AG04450 (cell line): ENCODE results near the gene FN1. TPM values are rescaled to one million over a fixed set of nuclear protein-coding genes. Genes with fewer than 3 reads are reported as not detected.
A peak's percentile ranks its signal among the peaks of the same experiment; 100 is the strongest.

ENCODE experiments used
- CTCF ChIA-PET: fragments of 300-600, 350-600 bp; formaldehyde crosslinking; extraction: SDS; loops from one replicate; lab custom pipeline; 2022; ENCODE audit warnings: antibody characterized with exemption, inconsistent platforms; lab: Charles Lee
- POLR2A ChIA-PET: fragments of 350-600 bp; formaldehyde crosslinking; extraction: SDS; loops from one replicate; lab custom pipeline; 2021; ENCODE audit warnings: antibody characterized with exemption, inconsistent platforms; lab: Yijun Ruan, JAX
- DNase-seq: peaks from one replicate; pipeline ENCODE4 v3.0.0-alpha.2; 2011; ENCODE audit warnings: low read depth, low spot score
- H3K27ac ChIP-seq: one replicate; pipeline ENCODE4 v1.5.1; 2012; ENCODE audit warnings: low read depth, low read length, control low read depth
- H3K27me3 ChIP-seq: one replicate; pipeline ENCODE4 v1.6.0; 2012; ENCODE audit warnings: low read length; ENCODE audit not compliant: control insufficient read depth, insufficient read depth
- H3K4me3 ChIP-seq: 2 replicates; pipeline ENCODE4 v1.5.1; 2011; ENCODE audit warnings: mild to moderate bottlenecking, low read depth, low read length, control low read depth
- H3K9me3 ChIP-seq: 2 replicates; pipeline ENCODE4 v1.5.1; 2012; ENCODE audit warnings: low read length; ENCODE audit not compliant: control insufficient read depth, insufficient read depth
- polyA plus RNA-seq: library from polyadenylated mRNA; depleted of rRNA; stranded (reverse); fragments of >200 nt; gene quantifications from 2 replicates; pipeline ENCODE4 v1.2.3, GENCODE V29; 2011
- TF ChIP-seq, protein P1 (sequence below): IDR thresholded peaks from 2 replicates; pipeline ENCODE4 v1.5.1; 2011; ENCODE audit warnings: low read depth, low read length, control low read depth, inconsistent platforms

The FN1 gene
- polyA plus RNA-seq, 1 experiment: 6,646 TPM

DNA sequence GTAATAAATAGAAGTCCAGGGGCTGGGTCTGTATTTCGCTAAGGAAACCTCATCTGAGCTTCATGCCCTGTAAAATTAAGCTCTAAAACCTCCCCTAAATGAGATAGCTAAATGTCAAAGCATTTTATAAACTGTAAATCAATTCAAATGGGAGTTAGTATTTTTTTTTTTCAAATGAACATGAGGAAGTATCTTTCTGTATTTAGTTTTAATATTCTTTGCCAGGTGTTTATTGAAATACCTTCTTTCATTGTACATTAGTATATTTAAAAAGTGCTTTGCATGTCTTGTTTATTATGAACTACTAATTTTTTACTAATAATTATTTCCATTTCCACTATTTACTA lies 76.3 kb downstream of the FN1 start:
- ChIA-PET POLR2A (interaction anchor here (0.6 kb wide), 1 partner anchor 271 kb away, joined by 3 read pairs; no protein-coding TSS in a partner anchor), CTCF (interaction anchor here (0.6 kb wide), 1 partner anchor 563 kb away, joined by 3 read pairs; no protein-coding TSS in a partner anchor)
- TF ChIP-seq, protein P1, sequence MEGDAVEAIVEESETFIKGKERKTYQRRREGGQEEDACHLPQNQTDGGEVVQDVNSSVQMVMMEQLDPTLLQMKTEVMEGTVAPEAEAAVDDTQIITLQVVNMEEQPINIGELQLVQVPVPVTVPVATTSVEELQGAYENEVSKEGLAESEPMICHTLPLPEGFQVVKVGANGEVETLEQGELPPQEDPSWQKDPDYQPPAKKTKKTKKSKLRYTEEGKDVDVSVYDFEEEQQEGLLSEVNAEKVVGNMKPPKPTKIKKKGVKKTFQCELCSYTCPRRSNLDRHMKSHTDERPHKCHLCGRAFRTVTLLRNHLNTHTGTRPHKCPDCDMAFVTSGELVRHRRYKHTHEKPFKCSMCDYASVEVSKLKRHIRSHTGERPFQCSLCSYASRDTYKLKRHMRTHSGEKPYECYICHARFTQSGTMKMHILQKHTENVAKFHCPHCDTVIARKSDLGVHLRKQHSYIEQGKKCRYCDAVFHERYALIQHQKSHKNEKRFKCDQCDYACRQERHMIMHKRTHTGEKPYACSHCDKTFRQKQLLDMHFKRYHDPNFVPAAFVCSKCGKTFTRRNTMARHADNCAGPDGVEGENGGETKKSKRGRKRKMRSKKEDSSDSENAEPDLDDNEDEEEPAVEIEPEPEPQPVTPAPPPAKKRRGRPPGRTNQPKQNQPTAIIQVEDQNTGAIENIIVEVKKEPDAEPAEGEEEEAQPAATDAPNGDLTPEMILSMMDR: no peak
- H3K27me3 ChIP-seq: no peaks in the 10 kb centered on the region
- DNase-seq: no peak
- no peak overlapping the region for H3K27ac ChIP-seq
- H3K9me3 ChIP-seq: no peaks in the 10 kb centered on the region
- no peak overlapping the region for H3K4me3 ChIP-seq

DNA sequence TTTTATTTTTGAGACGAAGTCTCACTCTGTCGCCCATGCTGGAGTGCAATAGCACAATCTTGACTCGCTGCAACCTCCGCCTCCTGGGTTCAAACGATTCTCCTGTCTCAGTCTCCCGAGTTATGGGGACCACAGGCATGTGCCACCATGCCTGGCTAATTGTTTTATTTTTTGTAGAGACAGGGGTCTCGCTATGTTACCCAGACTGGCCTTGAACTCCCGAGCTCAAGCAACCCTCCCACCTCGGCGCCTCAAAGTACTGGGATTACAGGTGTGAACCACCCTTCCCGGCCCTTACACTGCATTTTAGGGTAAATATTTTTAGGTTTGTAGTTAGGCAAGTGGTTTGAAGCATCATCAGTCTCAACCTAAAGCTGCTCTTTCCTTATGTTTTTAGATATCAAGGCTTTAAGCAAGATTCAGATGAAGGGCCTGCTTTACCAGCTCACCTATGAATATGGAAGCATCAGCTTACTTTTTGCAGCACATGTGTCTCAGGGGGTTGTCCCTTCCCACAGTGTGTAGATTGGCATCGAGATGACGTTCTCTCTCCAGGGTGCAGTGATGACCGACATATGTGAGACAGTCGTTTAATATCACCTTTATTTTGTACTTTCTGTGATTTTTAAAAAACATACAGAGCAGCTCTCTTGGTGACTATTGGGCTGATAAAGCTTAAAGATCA lies 76.8 kb downstream of the FN1 start:
- Histone ChIP-seq H3K27ac (no peak overlapping the region), H3K4me3 (no peak overlapping the region), H3K9me3 (no peaks in the 10 kb centered on the region), H3K27me3 (no peaks in the 10 kb centered on the region)
- TF ChIP-seq, protein P1: no peak
- ChIA-PET CTCF (interaction anchor here (0.6 kb wide), 1 partner anchor 563 kb away, joined by 3 read pairs; no protein-coding TSS in a partner anchor), POLR2A (interaction anchor here (0.6 kb wide), 1 partner anchor 272 kb away, joined by 3 read pairs; no protein-coding TSS in a partner anchor)
- no peak for DNase-seq

GRCh38 chr2:215358312-215358845 lies 77.5 kb downstream of the FN1 start:
- TF ChIP-seq, protein P1: no peak
- Histone ChIP-seq H3K4me3 (no peak overlapping the region), H3K9me3 (no peaks in the 10 kb centered on the region), H3K27me3 (no peaks in the 10 kb centered on the region), H3K27ac (no peak overlapping the region)
- ChIA-PET POLR2A (no interaction called here), CTCF (no interaction called here)
- DNase-seq: no peak

DNA sequence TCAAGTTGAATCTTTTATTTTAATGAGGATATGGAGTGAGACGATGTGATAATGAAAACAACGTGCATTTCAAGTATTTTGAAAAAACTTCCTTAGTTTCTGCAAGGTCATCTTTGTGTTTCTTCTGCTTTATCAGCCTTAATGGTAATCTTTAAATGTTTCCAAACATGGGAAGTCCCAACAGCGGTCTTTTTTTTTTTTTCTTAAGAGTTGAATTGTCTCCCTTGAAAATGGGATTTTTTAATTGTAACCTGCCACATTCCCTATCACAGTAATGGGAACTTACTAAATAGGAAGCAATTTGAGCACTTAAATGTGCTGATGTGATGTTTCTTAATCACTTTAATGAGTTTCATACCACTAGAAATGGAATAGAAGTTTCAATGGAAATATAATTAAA lies 78.2 kb downstream of the FN1 start:
- POLR2A ChIA-PET: no interaction called here
- Histone ChIP-seq H3K9me3 (no peaks in the 10 kb centered on the region), H3K27ac (no peak overlapping the region), H3K27me3 (no peaks in the 10 kb centered on the region), H3K4me3 (no peak overlapping the region)
- no peak for DNase-seq
- CTCF ChIA-PET: no interaction called here
- TF ChIP-seq, protein P1: no peak

- H3K27me3 ChIP-seq: no peaks in the 10 kb centered on the region
- TF ChIP-seq, protein P1: no peak
- no peak overlapping the region for H3K4me3 ChIP-seq
- peak overlapping the region; percentile 58 for H3K27ac ChIP-seq
- DNase-seq: no peak
- CTCF ChIA-PET: no interaction called here
- H3K9me3 ChIP-seq: no peaks in the 10 kb centered on the region
- POLR2A ChIA-PET: no interaction called here
Observed at GRCh38 chr2:215356948-215357461, 78.9 kb downstream of the FN1 start.
